K562 treated with DMSO at 1 percent for 24 hours (cell line): ENCODE data around the gene KIRREL3. TPM values are rescaled to one million over a fixed set of nuclear protein-coding genes. Genes with fewer than 3 reads are reported as not detected.

Experiments
- total RNA-seq: library from RNA; unstranded; fragments of 300-600 nt; gene quantifications from 2 replicates; pipeline ENCODE4 v1.2.3, GENCODE V29; 2022; ENCODE audit warnings: low read depth; ENCODE audit not compliant: insufficient read depth

The KIRREL3 gene
- total RNA-seq: not detected in 2 replicates

GRCh38 chr11:127000291-127000968 is at the start of gene KIRREL3:
Gene KIRREL3 (minus strand): TSS chr11:127000770.

